Measurements from ENCODE around the gene TRIM15. TPM values are rescaled to one million over a fixed set of nuclear protein-coding genes. Genes with fewer than 3 reads are reported as not detected.

The TRIM15 gene
- total RNA-seq, 1 donor from 2014 or later = not detected

DNA sequence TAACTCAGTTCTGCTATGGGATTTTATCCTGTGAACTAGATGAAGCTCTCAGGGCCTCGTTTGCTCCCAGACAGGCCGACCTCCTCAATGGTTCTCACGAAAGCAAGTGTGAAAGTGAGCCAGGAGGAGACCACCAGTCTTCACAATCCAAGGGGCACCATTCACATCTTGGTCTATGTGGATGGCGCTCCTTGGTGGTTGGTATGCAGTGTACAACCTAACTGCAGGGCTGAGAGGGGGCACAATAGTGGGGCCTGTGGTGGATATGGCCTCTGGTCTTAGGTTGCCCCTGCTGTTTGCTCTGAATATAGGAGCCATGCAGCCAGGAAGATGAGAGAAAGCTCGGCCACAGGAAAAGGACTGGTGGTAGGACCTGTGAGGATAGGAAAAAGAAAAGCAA is 25.2 kb downstream of the TRIM15 start:
- ATAC-seq (no peak), DNase-seq (no peak)
- intact Hi-C loops (cut with micrococcal nuclease) = no loop called here

DNA sequence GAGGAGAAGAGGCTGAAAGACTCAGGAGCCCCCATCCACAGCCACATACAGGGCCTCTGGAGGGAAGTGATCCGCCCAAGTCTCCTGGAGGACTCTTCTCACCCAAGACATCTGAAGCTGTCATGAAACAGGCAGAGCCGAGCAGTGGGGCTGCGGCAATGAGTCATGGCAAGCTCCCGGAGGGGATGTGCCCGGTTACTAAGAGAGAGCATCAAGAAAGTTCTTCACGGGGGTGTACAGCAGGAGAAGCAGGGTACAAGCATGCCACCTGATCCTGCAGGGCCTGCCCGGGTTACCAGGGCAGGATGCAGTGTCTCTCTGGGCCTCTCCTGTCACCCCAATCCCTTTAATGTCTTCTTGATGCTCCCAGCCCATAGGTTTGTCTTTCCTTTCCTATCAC is 28.7 kb downstream of the TRIM15 start:
- ATAC-seq = no peak

DNA sequence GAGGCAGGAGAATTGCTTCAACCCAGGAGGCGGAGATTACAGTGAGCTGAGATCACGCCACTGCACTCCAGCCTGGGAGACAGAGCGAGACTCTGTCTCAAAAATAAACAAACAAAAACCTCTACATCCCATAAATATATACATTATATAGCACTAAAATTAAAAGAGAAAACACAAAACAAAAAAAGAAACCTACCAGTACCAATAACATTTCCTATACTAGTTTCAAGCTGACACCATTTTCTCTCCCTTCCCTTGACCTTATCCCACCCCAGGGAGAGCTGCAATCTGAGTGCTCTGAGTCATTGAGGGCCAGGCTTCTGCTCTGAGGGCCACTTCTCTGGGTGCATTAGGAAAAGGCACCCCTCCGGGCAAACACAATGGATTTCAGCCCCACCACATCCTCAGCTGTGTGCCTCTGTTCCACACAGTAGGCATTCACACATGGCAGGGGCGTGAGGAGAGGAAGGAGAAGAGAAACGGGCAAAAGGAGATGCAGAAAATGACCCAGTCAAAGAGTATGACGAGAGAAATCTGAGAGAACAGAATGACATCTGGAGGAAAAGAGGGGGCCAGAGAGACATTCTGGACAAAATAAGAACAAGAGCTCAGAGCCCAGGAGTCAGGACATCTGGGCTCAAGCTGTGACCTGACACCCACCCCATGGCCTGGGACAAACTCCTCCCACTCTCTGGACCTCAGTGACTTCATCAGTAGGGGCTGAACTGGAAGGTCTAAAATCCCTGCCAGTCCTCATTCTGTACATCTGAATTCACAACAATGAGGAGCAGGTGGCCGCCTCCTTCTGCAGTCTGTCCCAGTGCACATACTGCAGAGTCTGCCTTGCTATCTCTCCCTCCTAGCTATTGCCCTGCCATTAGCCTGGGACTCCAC is 31.7 kb downstream of the TRIM15 start:
- peak; percentile 51 for ATAC-seq
- intact Hi-C loops (cut with micrococcal nuclease) = no loop called here
- no peak for DNase-seq

More for the DNA sequence above, 28.7 kb downstream of the TRIM15 start:
- DNase-seq = no peak
- intact Hi-C loops (cut with micrococcal nuclease) = no loop called here

DNA sequence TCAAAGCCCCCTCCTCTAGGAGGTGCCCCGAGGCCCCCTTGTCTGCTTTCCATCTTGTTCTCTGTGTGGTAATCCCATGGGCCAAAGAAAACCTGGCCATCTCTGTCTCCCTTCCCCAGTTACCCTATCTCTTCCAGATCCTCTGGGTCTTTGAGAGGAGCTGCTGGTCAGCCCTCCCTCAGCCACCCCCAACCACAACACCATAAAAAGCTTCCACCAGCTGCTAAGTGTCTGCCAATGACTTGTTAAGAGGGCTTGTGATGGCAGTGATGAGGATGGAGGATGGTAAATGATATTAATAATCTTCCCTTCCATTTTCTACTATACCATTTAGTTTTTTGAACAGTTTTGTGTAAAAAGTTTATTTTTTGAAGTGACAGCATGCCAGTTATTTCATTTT is 32.6 kb downstream of the TRIM15 start:
- intact Hi-C loops (cut with micrococcal nuclease) = no loop called here
- ATAC-seq (no peak), DNase-seq (no peak)

DNA sequence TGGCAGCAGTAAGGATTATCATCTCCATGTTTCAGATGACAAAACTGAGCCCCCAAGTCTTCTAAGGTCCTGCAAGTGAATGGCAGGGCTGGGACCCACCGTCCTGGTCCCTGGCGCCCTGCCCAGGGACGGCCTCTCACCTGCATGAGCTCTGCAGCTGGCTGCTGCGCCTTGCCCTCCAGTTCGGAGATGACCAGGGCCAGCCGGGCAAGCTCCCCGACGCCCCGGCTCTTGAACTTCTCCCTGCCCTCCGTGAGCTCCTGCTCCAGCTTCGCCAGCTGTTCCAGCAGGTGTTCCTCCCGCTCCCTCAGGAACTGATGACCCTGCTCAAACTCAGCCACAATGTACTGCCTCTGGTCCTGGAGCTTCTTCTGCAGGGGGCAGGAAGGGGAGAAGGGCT is 33.0 kb downstream of the TRIM15 start:
- intact Hi-C loops (cut with micrococcal nuclease) = no loop called here
- ATAC-seq (no peak), DNase-seq (no peak)

DNA sequence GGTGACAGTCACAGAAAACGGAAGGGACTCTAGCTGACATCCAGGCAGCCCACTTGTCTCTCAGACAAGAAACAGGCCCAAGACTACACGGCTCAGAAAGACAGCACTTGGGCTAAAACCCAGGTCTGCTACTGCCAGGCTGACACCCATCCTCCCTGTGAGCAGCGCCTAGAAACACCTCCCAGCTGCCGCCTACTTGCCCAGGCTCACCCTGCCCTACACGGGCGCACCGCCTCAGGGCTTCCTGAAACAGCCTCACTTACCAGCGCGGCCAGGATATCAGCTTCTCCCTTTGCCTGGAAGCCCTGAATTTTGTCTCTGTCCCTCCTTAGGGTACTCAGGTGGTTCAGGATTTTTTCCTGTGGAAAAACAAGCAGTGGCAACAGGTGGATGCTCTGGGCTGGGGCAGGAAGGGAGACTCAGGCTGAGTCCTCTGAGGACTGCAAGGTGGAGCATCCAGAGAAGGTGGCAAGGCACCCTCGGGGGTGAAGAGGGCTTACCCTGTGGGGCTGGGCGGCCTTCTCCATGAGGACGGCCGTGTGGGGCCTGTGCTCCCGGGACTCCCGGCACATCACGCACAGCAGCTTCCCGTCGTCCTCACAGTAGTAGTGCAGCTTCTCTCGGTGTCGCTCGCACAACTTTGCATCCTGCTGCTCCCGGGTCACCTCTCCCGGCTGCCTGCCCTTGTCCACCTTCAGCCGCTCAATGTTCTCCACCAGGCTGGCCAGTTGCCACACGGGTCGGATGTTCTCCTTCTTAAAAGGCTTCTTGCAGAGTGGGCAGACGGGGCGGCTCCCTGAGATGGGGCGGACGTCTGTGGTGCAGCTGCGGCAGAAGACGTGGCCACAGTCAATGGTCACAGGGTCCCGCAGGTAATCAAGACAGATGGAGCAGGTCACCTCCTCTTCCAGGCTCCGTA is 35.1 kb downstream of the TRIM15 start:
- ATAC-seq (no peak), DNase-seq (no peak)
- intact Hi-C loops (cut with micrococcal nuclease) = no loop called here

DNA sequence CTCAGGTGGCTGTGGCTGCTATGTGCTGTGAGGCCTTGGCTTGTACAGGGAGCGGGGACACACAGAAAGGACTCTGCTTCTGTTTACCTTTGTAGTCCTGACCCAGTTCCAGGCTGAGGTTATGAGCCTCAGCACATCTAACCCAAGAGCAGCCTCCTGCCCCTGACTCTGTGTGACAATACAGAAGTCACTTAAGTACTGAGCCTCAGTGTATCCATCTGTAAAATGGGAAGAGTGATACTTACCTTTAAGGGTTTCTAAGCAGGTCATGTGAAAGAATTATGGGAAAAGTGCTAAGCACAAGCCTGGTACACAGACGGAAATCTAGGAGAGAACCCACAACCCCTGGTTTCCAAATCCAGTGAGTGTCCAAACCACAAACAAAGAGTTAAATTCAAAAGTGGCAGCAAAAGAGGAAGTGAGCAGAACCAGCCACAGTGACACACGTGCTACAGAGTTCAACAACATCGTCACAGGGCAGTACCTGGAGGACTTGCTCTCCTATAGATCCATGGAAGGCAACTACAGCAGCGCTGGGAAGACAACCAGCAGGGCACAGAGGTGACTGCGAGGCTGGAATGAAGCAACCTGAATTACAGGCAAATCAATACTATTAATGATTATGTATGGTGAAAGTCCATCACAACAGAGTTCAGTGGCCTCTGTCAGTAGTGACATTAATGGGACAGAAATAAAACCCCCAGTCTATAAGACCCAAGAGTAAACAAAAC is 37.4 kb downstream of the TRIM15 start:
- ATAC-seq = no peak
- DNase-seq = no peak
- intact Hi-C loops (cut with micrococcal nuclease) = no loop called here

DNA sequence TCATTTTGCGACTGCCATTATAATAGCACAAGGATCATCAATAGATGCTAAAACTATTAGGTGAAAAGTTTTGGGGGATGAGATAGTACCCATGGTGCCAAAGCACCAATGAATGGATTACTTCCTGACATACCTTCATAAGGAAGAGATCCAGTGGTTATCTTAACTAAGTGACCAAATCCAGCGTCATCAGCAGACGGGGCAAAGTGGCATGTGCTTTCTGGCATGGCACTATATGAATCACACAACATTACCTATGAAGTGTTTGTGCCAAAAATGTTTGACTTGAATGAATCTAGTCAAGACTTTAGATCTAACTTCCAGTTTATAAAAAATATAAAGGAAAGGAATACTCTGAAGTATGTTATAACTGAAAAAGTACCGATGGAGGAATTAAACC is 39.0 kb downstream of the TRIM15 start:
- no peak for DNase-seq
- ATAC-seq = no peak
- intact Hi-C loops (cut with micrococcal nuclease) = no loop called here

DNA sequence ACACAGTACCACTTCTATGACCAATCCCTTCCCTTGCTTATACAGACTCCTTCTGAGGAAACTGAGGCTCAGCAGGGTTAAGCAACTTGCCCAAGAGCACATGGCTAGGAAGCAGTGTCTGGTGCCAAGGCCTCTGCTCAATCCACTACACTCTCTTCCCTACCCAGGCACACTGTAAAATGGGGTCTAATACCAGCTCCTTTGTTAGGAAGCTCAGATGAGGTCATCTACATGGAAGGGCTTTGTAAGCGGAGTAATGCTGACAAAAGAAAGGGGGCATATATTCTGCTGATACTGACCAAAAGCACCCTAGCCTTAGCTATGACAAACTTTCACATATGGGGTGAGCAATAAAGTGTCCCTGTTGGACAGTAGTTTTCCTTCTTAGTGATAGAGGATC is 40.8 kb downstream of the TRIM15 start:
- intact Hi-C loops (cut with micrococcal nuclease) = no loop called here
- ATAC-seq = no peak
- no peak for DNase-seq

DNA sequence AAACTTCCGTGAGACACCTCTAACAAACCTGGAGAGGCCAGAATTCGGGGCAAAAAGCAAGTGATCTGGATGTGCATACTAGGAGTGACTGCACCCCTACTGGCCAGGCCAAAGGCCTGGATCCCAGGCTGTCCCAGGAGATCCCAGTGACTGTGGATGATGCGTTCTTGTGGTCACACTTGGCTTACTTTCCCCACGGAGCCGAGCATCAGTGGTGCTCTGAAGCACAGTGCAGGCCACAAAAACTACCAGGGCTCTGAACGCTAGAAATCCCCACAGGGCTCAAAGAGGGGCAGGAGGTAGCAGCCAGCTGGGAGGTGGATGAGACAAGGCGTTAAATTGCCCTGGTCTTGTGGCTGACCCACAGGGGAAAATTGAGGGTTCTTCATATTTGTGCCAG is 42.8 kb downstream of the TRIM15 start:
- no peak for ATAC-seq
- no peak for DNase-seq
- intact Hi-C loops (cut with micrococcal nuclease) = no loop called here

DNA sequence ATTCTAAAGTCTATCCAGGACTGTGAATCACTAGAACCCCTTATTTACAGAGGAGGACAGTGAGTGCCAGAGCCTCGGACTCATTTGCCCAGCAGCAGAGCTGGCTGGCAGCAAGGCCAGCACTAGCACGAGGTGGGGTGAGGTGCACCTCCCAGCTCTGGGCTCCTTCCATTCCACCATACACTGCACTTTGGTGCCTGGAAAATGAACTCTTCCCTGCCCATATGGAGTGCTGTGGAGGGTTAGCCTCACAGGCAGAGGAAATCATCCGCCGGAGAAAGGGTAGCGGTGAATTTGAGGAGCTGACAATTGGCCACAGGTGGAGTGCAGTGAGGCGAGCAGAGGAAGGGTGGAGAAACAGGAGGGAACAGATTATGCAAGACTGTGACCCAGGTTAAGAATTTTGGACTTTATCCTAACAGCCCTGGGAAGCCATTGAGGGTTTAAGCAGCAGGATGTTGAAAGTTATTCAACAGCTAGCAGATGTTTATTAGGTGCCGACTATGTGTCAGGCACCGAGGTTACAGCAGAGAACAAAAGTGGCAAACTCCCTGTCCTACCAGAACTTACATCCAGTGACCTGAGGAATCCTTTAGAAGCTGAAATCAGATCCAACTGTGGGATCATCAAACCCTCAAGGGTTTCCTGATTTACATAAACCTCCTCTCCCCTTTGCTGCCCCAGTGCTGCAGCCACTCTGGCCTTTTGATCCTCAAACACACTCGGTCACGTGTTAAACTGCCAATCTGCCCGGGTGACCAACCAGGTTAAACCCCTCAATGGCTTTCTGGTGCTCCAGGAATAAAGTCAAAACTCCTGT is 43.7 kb downstream of the TRIM15 start:
- DNase-seq (no peak), ATAC-seq (peak; percentile 72)
- intact Hi-C loops (cut with micrococcal nuclease) = no loop called here

DNA sequence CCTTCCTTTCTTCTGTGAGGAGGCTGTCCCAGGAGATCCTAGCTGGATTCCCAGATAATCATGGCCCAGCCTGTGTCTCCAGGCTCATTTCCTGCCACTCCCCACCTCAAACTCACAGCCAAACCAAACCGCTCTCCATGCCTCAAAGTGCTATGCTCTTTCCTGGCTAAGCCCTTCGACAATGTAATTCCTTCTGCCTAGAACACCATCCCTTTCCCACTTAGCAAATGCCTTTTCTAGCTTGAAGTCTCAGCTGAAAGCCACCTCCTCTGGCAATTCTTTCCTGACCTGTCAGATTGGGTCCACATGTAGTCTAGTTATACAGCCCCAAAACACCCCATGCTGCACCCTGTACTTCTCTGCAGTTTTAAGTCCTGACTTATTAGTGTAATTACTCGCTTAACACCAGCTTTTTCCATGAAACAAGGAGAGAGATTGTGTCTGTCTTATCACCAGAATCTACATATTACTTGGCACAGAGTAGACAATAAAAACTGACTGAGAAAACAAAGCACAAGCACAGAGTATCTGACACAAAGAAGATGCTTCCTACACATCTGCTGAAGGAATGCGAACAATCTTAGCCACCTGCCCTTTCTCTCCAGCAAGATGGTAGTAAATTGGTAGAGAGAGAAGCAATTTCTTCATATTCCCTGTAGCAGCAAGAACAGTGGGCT is 44.4 kb downstream of the TRIM15 start:
- intact Hi-C loops (cut with micrococcal nuclease) = no loop called here
- DNase-seq = no peak
- peak; percentile 65 for ATAC-seq

DNA sequence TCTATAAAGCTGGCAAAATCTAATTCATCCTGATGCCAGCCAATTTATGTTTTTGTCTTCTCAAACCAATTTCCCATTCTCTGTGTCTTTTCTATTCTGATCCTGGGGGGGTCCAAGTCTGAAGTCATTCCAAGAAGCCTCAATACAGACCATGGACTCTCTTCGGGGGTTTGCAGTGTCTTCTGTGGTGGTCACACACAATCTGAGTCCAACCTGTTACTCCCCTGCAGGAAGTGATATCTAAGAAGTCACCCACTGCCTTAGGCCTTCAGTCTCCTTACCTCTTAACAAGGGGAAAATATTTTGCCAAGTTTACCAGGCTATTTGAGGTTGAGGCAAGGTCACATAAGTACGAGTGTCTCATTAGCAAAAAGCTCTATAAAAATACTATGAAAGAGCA is 48.0 kb downstream of the TRIM15 start:
- DNase-seq = no peak
- intact Hi-C loops (cut with micrococcal nuclease) = no loop called here
- ATAC-seq = no peak

DNA sequence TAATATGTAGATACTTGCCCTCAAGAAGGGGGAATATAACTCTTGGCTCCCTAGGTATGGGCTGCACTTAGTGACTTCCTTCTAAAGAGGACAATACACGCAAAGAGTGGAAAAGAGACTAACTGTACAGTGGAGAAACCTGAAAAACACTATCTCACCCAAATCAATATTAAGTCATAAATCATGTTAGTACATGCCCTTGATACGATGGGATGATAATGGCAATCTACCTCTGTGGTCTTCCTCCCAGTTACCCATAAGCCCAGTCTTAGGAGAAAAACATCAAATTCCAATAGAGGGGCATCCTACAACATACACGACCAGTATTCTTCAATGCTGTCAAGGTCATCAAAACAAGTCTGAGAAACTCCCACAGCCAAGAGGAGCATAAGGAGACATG is 48.6 kb downstream of the TRIM15 start:
- intact Hi-C loops (cut with micrococcal nuclease) = no loop called here
- DNase-seq (no peak), ATAC-seq (no peak)

DNA sequence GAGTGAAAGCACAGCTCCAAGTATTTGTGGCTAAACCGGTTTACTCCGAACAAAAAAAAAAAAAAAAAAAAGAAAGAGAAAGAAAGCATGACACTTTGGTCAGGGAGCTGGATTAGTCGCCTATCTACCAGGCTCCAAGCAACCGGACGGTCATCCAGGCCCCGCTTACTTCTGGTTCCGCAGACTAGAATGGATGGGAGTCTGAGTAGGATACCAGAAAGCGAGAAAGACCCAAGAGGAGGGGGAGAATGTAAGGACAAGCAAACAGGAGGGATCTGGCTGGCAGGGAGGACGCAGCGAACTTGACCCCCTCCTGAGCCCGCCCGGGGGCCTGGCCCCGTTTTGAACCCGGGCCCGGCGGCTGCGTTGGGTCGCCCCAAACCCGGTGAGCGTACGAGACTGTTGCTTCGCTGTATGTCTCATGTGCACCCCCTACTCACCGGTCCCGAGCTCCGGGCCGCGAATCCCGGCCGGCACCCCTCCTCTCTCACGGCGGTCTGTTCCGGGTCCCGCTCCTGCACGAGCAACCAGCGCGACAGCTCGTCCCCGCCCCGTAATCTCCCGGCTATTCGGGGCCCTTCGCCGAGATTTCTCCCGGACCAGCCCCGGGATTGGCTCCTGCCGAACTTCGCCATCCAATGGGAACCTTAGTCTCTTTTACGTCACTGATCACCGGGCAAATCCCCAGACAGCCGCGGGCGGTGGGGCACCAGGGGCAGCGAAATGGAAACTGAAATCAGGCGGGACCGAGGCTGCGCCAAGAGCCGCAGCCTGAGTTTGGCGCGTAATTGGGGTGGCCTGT is 49.7 kb downstream of the TRIM15 start, which contains the start of gene TRIM26:
TRIM26 (minus strand) TSS at position 542 of the 802 bp plus-strand sequence. CDS start 14,303 bp downstream, outside the sequence.
- ATAC-seq = peak; percentile 96
- intact Hi-C loops (cut with micrococcal nuclease) = no loop called here
- peak; percentile 96 for DNase-seq

DNA sequence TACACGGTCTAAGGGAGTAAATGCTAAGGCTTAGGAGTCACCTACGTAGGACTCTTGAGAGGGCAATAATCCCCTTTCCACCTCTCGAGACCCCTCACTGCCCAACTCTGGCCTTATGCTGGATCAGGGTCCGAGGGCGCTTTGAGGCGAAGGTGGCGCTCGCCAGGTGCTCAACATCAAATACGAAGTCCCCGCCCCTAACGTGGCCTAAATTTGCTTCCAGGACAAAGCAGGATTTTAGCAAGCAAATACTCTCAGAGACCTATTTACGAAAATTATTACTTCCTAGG is 50.3 kb downstream of the TRIM15 start:
- intact Hi-C loops (cut with micrococcal nuclease) = no loop called here
- no peak for DNase-seq
- no peak for ATAC-seq

DNA sequence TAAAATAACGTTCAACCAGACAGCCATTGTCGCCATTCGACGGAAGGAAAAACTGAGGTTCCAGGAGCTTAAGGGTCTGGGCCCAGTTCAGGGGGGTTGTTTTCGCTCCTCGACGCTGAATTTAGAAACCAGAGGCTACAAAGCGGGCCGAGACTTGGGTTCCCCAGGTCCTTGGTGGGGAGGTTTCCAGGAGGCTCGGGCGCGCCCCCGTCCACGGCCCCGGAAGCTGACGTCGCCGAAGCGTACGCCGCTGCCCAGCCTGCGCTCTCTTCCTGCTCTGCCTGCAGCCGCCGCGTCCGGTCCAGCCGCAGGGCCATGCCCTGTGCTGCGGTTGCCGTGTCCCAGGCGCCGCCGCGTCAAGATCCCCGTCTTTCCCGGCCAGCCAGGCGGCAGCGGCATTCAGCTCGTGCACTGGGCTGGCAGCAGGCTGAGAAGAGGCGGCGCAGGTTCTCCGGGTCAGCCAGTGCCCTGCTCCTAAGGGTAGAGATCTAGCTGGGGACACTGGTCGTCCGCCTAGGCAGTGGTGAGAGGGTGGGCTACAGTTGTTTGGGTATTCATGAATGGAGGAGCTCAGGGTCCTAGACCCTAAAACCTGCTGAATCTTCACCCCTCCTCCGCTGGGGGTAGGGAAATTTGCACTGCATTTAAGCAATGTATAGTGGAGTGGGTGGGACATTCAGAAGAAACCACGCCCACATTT is 50.8 kb downstream of the TRIM15 start:
- intact Hi-C loops (cut with micrococcal nuclease) = no loop called here
- ATAC-seq = peak; percentile 92
- DNase-seq = peak; percentile 92

Data from left ventricle myocardium superior (tissue), 1 donor.